Neural crest cell (in vitro differentiated cells): ENCODE data around the gene C3orf20. TPM values are rescaled to one million over a fixed set of nuclear protein-coding genes. Genes with fewer than 3 reads are reported as not detected.

Experiments used
- DNase-seq: peaks from one replicate; pipeline ENCODE4 v3.0.0; 2021; ENCODE audit warnings: low read depth, mixed read lengths, low spot score
- H3K27ac Mint-ChIP-seq: one replicate; pipeline ENCODE4 v1.8.0; 2021; ENCODE audit warnings: mild to moderate bottlenecking, mixed read lengths; ENCODE audit not compliant: unreplicated experiment
- H3K27me3 Mint-ChIP-seq: 2 replicates; pipeline ENCODE4 v1.8.0; 2021; ENCODE audit warnings: low read depth, mild to moderate bottlenecking, mixed read lengths
- H3K36me3 Mint-ChIP-seq: 2 replicates; pipeline ENCODE4 v1.8.0; 2021; ENCODE audit warnings: low read depth, mild to moderate bottlenecking, mixed read lengths
- H3K4me1 Mint-ChIP-seq: 2 replicates; pipeline ENCODE4 v1.8.0; 2021; ENCODE audit warnings: mixed read lengths
- H3K4me3 Mint-ChIP-seq: one replicate; pipeline ENCODE4 v1.8.0; 2021; ENCODE audit warnings: mild to moderate bottlenecking, mixed read lengths
- H3K9me3 Mint-ChIP-seq: 2 replicates; pipeline ENCODE4 v1.8.0; 2021; ENCODE audit warnings: mixed read lengths
- total RNA-seq: library from RNA; stranded (reverse); gene quantifications from 2 replicates; pipeline ENCODE4 v1.2.1, GENCODE V29; 2021
- TF ChIP-seq, protein P1 (sequence below): fragments of 200-600 bp; sonication (generic); conservative IDR thresholded peaks from 2 replicates; pipeline ENCODE4 v1.5.0; 2021; ENCODE audit warnings: antibody characterized with exemption, mild to moderate bottlenecking

Gene C3orf20
- total RNA-seq, 1 donor from 2014 or later, result 0.14 TPM

DNA sequence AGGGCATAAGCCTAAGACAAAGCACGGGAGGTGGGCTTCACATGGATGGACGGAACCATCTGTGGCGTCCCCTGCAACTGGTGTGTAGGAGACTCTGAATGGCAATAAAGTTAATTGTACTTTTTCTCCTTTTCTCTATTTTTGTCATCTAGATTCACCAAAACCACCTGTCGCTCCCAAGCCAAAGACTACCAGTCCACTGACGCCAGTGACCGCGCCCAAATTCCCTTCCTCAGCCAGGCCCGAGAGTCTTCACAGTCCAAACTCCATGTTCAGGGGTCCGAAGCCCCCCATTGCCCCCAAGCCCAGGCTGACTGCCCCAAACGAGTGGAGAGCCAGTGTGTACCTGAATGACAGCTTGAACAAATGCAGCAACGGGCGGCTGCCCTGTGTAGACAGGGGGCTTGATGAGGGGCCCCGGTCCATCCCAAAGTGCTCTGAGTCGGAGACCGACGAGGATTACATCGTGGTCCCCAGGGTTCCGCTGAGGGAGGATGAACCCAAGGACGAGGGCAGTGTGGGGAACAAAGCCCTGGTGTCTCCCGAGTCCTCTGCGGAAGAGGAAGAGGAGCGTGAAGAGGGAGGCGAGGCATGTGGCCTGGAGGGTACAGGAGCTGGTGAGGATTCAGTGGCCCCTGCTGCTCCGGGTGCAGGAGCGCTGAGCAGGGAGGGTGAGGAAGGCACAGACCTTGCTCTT is 144.0 kb downstream of the C3orf20 start, which contains the start of gene FGD5:
Gene FGD5 (plus strand): TSS at position 159 of the 697 bp plus-strand sequence. CDS start 110 bp downstream, at position 269.
- Mint-ChIP-seq H3K4me1 (peaks cover 12% of the 10 kb centered on the region), H3K36me3 (no peaks in the 10 kb centered on the region), H3K27me3 (peaks cover 46% of the 10 kb centered on the region), H3K4me3 (no peak within 1 kb of the TSS), H3K27ac (no peak within 1 kb of the TSS), H3K9me3 (no peaks in the 10 kb centered on the region)
- no peak for DNase-seq
- TF ChIP-seq, protein P1, sequence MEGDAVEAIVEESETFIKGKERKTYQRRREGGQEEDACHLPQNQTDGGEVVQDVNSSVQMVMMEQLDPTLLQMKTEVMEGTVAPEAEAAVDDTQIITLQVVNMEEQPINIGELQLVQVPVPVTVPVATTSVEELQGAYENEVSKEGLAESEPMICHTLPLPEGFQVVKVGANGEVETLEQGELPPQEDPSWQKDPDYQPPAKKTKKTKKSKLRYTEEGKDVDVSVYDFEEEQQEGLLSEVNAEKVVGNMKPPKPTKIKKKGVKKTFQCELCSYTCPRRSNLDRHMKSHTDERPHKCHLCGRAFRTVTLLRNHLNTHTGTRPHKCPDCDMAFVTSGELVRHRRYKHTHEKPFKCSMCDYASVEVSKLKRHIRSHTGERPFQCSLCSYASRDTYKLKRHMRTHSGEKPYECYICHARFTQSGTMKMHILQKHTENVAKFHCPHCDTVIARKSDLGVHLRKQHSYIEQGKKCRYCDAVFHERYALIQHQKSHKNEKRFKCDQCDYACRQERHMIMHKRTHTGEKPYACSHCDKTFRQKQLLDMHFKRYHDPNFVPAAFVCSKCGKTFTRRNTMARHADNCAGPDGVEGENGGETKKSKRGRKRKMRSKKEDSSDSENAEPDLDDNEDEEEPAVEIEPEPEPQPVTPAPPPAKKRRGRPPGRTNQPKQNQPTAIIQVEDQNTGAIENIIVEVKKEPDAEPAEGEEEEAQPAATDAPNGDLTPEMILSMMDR, result no peak

DNA sequence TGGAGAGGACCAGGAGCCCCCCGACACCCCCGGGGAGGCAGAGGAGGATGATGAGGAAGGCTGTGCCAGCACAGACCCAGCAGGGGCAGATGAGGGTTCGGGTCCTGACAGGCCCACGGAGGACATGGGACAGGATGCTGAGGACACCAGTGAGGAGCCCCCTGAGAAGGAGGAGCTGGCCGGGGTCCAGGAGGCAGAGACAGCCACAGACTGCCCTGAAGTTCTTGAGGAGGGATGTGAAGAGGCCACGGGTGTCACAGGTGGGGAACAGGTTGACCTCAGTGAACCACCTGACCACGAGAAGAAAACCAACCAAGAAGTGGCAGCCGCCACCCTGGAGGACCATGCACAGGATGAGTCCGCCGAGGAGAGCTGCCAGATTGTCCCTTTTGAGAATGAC is 144.7 kb downstream of the C3orf20 start:
- Mint-ChIP-seq H3K4me1 (peaks cover 12% of the 10 kb centered on the region), H3K36me3 (no peaks in the 10 kb centered on the region), H3K9me3 (no peaks in the 10 kb centered on the region), H3K4me3 (no peak overlapping the region), H3K27ac (no peak overlapping the region), H3K27me3 (peaks cover 46% of the 10 kb centered on the region)
- DNase-seq, result no peak
- TF ChIP-seq, protein P1, result no peak

- no peak for DNase-seq
- Mint-ChIP-seq H3K4me3 (no peak overlapping the region), H3K27me3 (peaks cover 43% of the 10 kb centered on the region), H3K4me1 (peaks cover 12% of the 10 kb centered on the region), H3K36me3 (no peaks in the 10 kb centered on the region), H3K27ac (no peak overlapping the region), H3K9me3 (no peaks in the 10 kb centered on the region)
- TF ChIP-seq, protein P1, result no peak
These were observed 145.2 kb downstream of the C3orf20 start for GRCh38 chr3:14820156-14820555.

DNA sequence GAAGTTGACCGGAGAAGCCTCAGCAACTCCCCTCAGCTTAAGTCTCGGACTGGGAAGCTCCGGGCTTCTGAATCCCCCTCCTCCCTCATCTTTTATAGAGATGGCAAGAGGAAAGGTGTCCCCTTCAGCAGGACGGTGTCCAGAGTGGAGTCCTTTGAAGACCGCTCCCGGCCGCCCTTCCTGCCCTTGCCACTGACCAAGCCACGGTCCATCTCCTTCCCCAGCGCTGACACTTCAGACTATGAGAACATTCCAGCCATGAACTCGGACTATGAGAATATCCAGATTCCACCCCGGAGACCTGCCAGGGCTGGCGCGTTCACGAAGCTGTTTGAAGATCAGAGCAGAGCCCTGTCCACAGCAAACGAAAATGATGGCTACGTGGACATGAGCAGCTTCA is 146.2 kb downstream of the C3orf20 start:
- TF ChIP-seq, protein P1, result no peak
- no peaks in the 10 kb centered on the region for H3K36me3 Mint-ChIP-seq
- H3K27ac Mint-ChIP-seq, result no peak overlapping the region
- H3K4me3 Mint-ChIP-seq, result no peak overlapping the region
- H3K9me3 Mint-ChIP-seq, result no peaks in the 10 kb centered on the region
- peaks cover 42% of the 10 kb centered on the region for H3K27me3 Mint-ChIP-seq
- DNase-seq, result no peak
- peaks cover 12% of the 10 kb centered on the region for H3K4me1 Mint-ChIP-seq

DNA sequence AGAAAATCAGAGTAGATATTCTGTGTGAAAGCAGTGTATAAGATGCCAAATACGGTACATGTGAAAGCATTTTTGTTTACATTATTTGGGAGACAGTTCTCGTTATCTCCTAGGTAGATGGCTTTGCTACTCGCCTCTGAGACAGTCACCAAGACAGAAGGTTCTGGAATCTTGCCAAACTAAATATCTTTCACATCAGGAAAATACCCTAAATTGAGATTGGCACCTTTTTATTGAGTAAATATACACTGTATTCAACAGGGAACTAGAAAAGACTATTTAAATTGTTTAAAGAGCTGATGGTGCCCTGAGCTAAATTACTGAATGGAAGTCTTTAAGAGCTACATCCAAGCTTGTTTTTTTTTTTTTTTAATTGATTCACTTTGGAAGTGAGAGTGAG is 147.2 kb downstream of the C3orf20 start:
- DNase-seq, result no peak
- Mint-ChIP-seq H3K36me3 (no peaks in the 10 kb centered on the region), H3K27ac (no peak overlapping the region), H3K27me3 (peaks cover 43% of the 10 kb centered on the region), H3K4me1 (peaks cover 12% of the 10 kb centered on the region), H3K4me3 (no peak overlapping the region), H3K9me3 (no peaks in the 10 kb centered on the region)
- TF ChIP-seq, protein P1, result no peak

Other genes starting within 250 kb of the C3orf20 start
- gene GRIP2, start 134.8 kb upstream of the C3orf20 start, total RNA-seq, result 3.2 and 3.6 TPM in 2 replicates
- gene CCDC174, start 23.4 kb upstream of the C3orf20 start, total RNA-seq, result 18.5 and 21.1 TPM in 2 replicates
- gene FGD5, start 143.8 kb downstream of the C3orf20 start, total RNA-seq, result 0.27 and 0.61 TPM in 2 replicates